IPS DF 6.9 (cell line): ENCODE results near the gene RIC1.
"Not testable (repeated sequence)": the region's sequence is repeated elsewhere in the genome, so short reads cannot be mapped to it uniquely, and the experiment has no call there.

Experiments used
- DNase-seq: peaks from one replicate; pipeline ENCODE4 v3.0.0-alpha.2; 2013; ENCODE audit warnings: low read depth, low spot score
- H3K27ac ChIP-seq: one replicate; pipeline ENCODE4 v1.5.1; 2013; ENCODE audit warnings: low read length, control low read depth
- H3K27me3 ChIP-seq: 2 replicates; pipeline ENCODE4 v1.6.1; 2013; ENCODE audit warnings: mild to moderate bottlenecking, low read length; ENCODE audit not compliant: control insufficient read depth, insufficient read depth
- H3K36me3 ChIP-seq: 2 replicates; pipeline ENCODE4 v1.6.1; 2013; ENCODE audit warnings: low read length; ENCODE audit not compliant: control insufficient read depth, insufficient read depth
- H3K4me1 ChIP-seq: 2 replicates; pipeline ENCODE4 v1.6.1; 2013; ENCODE audit warnings: low read length; ENCODE audit not compliant: control insufficient read depth, insufficient read depth
- H3K4me3 ChIP-seq: 2 replicates; pipeline ENCODE4 v1.5.1; 2013; ENCODE audit warnings: mild to moderate bottlenecking, low read length
- H3K9me3 ChIP-seq: 2 replicates; pipeline ENCODE4 v1.6.1; 2013; ENCODE audit warnings: low read length, inconsistent platforms; ENCODE audit not compliant: control insufficient read depth, insufficient read depth
- WGBS: extraction: QIAGEN DNeasy Blood & Tissue Kit; methylation state at CpG from one replicate; pipeline ENCODE4 v1.1.7; 2013; ENCODE audit warnings: mixed read lengths, missing lambda C conversion rate; ENCODE audit not compliant: insufficient read length, insufficient coverage; 5-methylcytosine and 5-hydroxymethylcytosine counted together

Gene RIC1, protein sequence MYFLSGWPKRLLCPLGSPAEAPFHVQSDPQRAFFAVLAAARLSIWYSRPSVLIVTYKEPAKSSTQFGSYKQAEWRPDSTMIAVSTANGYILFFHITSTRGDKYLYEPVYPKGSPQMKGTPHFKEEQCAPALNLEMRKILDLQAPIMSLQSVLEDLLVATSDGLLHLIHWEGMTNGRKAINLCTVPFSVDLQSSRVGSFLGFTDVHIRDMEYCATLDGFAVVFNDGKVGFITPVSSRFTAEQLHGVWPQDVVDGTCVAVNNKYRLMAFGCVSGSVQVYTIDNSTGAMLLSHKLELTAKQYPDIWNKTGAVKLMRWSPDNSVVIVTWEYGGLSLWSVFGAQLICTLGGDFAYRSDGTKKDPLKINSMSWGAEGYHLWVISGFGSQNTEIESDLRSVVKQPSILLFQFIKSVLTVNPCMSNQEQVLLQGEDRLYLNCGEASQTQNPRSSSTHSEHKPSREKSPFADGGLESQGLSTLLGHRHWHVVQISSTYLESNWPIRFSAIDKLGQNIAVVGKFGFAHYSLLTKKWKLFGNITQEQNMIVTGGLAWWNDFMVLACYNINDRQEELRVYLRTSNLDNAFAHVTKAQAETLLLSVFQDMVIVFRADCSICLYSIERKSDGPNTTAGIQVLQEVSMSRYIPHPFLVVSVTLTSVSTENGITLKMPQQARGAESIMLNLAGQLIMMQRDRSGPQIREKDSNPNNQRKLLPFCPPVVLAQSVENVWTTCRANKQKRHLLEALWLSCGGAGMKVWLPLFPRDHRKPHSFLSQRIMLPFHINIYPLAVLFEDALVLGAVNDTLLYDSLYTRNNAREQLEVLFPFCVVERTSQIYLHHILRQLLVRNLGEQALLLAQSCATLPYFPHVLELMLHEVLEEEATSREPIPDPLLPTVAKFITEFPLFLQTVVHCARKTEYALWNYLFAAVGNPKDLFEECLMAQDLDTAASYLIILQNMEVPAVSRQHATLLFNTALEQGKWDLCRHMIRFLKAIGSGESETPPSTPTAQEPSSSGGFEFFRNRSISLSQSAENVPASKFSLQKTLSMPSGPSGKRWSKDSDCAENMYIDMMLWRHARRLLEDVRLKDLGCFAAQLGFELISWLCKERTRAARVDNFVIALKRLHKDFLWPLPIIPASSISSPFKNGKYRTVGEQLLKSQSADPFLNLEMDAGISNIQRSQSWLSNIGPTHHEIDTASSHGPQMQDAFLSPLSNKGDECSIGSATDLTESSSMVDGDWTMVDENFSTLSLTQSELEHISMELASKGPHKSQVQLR (N-terminal part only)

DNA sequence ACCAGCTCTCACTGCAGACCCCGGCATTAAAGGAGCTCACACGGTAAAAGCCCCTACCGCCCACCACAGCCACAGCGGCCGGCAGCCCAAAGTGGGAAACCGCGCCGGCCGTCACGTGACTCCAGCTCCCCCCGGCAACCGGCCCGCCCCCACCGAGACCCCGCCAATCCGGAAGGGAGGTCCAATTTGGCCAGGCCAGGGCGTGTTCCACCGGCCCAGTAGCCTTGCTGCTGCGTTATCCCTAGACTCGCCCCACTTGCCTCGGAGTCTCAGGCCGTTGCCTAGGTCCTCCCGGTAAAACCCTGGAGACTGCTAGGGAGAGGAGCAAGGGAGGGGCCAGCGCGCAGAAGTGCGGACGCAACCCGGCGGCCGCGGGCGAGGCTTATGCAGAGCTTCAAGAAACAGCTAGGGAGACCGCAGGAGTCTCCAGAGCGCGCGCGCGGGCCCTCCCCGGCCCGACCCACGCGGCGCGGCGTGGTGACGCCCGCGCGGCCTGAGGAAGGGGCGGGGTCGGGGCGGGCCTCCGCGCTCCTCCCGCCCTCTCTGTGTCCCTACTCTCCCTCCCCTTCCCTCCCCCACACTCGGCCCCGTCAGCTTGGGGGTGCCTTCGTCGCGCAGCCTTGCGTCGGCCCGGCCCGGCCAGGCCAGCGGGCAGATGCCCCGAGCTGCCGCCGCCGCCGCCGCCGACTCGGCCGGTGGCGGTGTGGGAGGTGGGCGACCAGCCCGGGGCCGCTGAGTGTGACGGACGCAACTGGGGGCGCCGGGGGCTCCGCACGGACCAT, at the start of gene RIC1:
TSS of gene RIC1 (plus strand) at position 578 of the 782 bp plus-strand sequence. CDS start at position 781, 203 bp downstream.
- peak; percentile 67 for DNase-seq
- H3K4me1 ChIP-seq, result 0 out of 2 replicates have a peak, but pooled peaks cover 2% of the 10 kb centered on the region
- H3K36me3 ChIP-seq, result no peaks in the 10 kb centered on the region
- no peak within 1 kb of the TSS for H3K27ac ChIP-seq
- no peaks in the 10 kb centered on the region for H3K27me3 ChIP-seq
- peak within 1 kb of the TSS; percentile 95 for H3K4me3 ChIP-seq
- no CpG with 5 or more reads among the region's 84 CpGs for WGBS
- no peaks in the 10 kb centered on the region for H3K9me3 ChIP-seq

DNA sequence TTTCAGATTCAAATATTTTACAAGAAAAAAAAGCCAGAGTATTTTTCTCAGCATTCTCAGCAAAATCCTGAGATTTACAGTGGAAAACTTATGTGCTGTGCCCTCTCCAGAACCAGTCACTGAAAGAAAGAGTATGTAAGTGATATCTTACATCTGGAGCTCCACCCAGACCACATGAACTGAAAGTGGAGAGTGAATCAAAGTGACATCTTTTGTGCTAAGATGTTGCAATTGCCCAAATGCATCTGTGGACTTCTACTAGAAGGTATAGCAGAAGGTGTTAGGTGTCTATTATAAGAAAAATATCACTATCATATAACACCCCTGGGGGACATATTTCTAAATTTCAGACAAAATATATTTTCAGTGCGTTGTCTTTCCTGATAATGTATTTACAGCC, 49.0 kb upstream of the RIC1 start:
- H3K36me3 ChIP-seq, result no peaks in the 10 kb centered on the region
- WGBS, result no CpG with 5 or more reads among the region's 1 CpG
- no peaks in the 10 kb centered on the region for H3K27me3 ChIP-seq
- no peaks in the 10 kb centered on the region for H3K9me3 ChIP-seq
- DNase-seq, result no peak
- H3K27ac ChIP-seq, result no peak overlapping the region
- no peaks in the 10 kb centered on the region for H3K4me1 ChIP-seq
- H3K4me3 ChIP-seq, result no peak overlapping the region

DNA sequence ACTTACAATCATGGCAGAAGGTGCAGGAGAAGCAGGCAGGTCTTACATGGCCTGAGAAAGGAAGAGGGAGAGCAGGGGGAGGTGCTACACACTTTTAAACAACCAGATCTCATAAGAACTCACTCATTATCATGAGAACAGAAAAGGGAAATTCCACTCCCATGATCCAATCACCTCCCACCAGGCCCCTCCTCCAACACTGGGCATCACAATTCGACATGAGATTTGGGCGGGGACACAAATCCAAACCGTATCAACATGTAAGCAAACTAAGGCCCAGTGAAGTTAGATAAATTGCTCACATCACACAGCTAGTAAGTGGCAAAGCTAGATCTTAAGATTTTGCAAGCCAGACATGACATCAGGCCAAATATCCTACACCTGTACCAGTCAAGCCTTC, 48.3 kb upstream of the RIC1 start:
- no CpG with 5 or more reads among the region's 3 CpGs for WGBS
- H3K9me3 ChIP-seq, result no peaks in the 10 kb centered on the region
- H3K4me3 ChIP-seq, result no peak overlapping the region
- H3K27me3 ChIP-seq, result no peaks in the 10 kb centered on the region
- no peaks in the 10 kb centered on the region for H3K36me3 ChIP-seq
- H3K27ac ChIP-seq, result no peak overlapping the region
- H3K4me1 ChIP-seq, result no peaks in the 10 kb centered on the region
- no peak for DNase-seq

DNA sequence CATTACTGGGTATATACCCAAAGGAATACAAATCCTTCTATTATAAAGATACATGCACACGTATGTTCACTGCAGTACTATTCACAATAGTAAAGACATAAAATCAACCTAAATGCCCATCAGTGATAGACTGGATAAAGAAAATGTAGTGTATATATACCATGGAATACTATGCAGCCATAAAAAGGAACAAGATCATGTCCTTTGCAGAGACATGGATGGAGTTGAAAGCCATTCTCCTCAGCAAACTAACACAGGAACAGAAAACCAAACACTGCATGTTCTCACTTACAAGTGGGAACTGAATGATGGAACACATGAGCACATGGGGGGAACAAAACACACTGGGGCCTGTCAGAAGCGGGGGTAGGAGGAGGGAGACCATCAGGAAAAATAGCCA, 47.2 kb upstream of the RIC1 start:
- H3K36me3 ChIP-seq, H3K27ac ChIP-seq, H3K27me3 ChIP-seq, H3K9me3 ChIP-seq, DNase-seq, H3K4me1 ChIP-seq, H3K4me3 ChIP-seq: not testable (repeated sequence)
- no CpG with 5 or more reads among the region's 2 CpGs for WGBS

DNA sequence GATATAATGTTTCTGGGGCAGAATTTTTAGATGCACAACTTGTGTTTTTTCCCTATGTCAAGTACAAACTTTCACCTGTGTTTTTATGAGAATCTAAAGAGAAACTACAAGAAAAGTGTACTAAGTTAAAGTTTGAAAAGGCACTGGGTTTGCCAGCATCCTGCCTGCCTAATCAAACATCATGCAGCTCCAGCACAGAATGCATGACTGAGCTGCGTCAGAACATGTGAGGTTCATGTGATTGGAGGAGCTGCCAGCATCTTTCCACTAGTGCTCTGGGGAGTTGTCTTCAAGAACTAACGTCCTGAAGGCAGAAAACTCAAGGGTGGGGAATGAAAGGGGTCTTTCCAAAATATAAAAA, 46.1 kb upstream of the RIC1 start:
- DNase-seq, result no peak
- no CpG with 5 or more reads among the region's 2 CpGs for WGBS
- H3K9me3 ChIP-seq, result no peaks in the 10 kb centered on the region
- H3K4me1 ChIP-seq, result no peaks in the 10 kb centered on the region
- no peak overlapping the region for H3K27ac ChIP-seq
- no peaks in the 10 kb centered on the region; the same call in 1 of the 2 replicates for H3K27me3 ChIP-seq
- no peaks in the 10 kb centered on the region for H3K36me3 ChIP-seq
- H3K4me3 ChIP-seq, result no peak overlapping the region

DNA sequence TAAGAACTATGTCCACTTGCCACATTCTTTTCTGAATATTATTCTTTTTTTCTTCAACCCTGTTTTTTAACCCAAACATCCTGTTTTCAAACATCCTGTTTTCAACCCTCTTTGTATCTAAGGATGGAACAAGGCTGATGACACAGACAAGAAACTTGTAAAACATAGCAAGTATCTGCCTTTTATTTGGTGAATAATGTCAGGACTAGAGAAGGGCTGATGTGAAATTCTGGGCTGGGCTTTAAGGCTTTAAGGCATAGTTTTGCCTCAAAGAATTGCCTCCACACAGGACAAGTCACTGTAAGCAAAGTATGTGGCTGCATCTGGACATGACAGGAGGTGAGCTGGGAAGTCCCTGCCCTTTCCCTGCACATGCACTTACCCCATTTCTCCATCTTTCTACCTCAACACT, 42.5 kb upstream of the RIC1 start:
- no peaks in the 10 kb centered on the region for H3K4me1 ChIP-seq
- H3K9me3 ChIP-seq, result no peaks in the 10 kb centered on the region
- no peak overlapping the region for H3K27ac ChIP-seq
- no peak for DNase-seq
- no peaks in the 10 kb centered on the region for H3K36me3 ChIP-seq
- no peak overlapping the region for H3K4me3 ChIP-seq
- H3K27me3 ChIP-seq, result no peaks in the 10 kb centered on the region; the same call in 1 of the 2 replicates

DNA sequence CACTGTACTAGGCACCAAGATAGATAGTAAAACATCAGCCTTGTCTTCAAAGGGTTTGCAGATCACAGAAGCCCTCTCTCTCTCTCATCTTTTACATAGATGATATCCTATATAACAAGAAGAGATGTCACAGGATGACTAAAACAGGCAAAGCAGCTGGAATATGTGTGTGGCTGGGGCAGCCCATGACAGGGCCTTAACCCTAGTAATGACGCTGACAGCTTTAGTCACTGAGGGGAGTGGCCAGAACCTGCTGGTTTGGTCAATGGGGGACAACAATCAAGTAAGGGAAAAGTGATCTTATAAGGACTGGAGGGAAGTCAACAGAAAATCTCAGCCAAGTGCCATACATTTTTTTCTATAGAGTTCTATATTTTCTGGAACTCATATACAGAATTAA, 41.9 kb upstream of the RIC1 start:
- Histone ChIP-seq H3K4me1 (no peaks in the 10 kb centered on the region), H3K27me3 (no peaks in the 10 kb centered on the region; the same call in 1 of the 2 replicates), H3K9me3 (no peaks in the 10 kb centered on the region), H3K4me3 (no peak overlapping the region), H3K36me3 (no peaks in the 10 kb centered on the region), H3K27ac (no peak overlapping the region)
- DNase-seq, result no peak
- WGBS, result no CpG with 5 or more reads among the region's 1 CpG

DNA sequence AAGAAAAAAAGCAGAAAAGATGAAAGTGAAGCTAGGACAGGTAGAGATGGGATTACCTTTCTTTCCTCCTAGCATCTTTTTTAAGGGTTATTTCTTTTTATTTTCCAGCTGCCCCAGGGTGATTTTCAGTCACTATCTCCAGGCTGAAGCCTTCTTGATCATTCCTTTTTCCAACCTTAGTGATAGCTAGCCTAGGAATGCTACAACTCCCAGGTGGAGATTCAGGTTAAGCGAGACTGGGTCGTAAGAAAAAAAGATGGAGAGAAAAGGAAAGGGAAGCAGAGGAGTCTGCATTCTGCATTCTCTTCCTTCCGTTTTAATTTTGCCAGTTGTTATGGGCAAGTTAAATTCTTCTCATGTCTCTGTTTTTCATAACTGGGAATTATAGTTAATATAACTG, 36.7 kb upstream of the RIC1 start:
- Histone ChIP-seq H3K36me3 (no peaks in the 10 kb centered on the region), H3K4me3 (no peak overlapping the region)

DNA sequence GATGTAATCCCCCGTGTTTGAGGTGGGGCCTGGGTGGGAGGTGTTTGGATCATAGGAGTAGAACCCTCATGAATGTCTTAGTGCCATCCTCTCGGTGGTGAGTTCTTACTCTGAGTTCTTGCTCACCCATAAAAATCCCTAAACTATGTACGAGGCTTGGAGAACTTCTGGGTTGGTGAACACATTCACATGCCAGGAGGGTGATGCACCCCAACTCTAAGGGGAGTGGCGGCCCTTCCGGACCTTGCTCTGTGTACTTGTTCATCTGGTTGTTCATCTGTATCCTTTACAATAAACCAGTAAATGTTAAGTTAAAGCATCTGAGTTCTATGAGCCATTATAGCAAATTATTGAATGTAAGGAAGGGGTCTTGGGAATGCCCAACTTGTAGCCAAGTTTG, 36.0 kb upstream of the RIC1 start:
- H3K27me3 ChIP-seq, result no peaks in the 10 kb centered on the region
- WGBS, result no CpG with 5 or more reads among the region's 5 CpGs

More for the DNA sequence above, 36.7 kb upstream of the RIC1 start:
- DNase-seq, result no peak
- Histone ChIP-seq H3K9me3 (no peaks in the 10 kb centered on the region), H3K27ac (no peak overlapping the region), H3K4me1 (no peaks in the 10 kb centered on the region), H3K27me3 (no peaks in the 10 kb centered on the region)
- no CpG with 5 or more reads among the region's 3 CpGs for WGBS

More for the DNA sequence above, 36.0 kb upstream of the RIC1 start:
- no peaks in the 10 kb centered on the region for H3K9me3 ChIP-seq
- H3K27ac ChIP-seq, result no peak overlapping the region
- H3K4me3 ChIP-seq, result no peak overlapping the region
- DNase-seq, result no peak
- no peaks in the 10 kb centered on the region for H3K36me3 ChIP-seq
- H3K4me1 ChIP-seq, result no peaks in the 10 kb centered on the region
